ENCODE data around the gene LRRC2.
A peak's percentile ranks its signal among the peaks of the same experiment; 100 is the strongest.

LRRC2 gene

GRCh38 chr3:46609212-46609721, 43.2 kb upstream of the LRRC2 start:
- H3K27me3 ChIP-seq (ENCODE audit: insufficient read depth, poor library complexity, severe bottlenecking) = no peaks in the 10 kb centered on the region
- TF ChIP-seq REST (IDR thresholded peaks at IDR 0.05; ENCODE audit: insufficient replicate concordance, low read depth) = no peak
- no peak for TF ChIP-seq GABPA (IDR thresholded peaks at IDR 0.05; ENCODE audit: low read depth)
- TF ChIP-seq CTCF (IDR thresholded peaks at IDR 0.05; ENCODE audit: insufficient read depth, low read length) = no peak
- no peak for TF ChIP-seq SPI1 (IDR thresholded peaks at IDR 0.05; ENCODE audit: borderline replicate concordance, low read depth)
- no peak for TF ChIP-seq POLR2AphosphoS5 (IDR thresholded peaks at IDR 0.05; ENCODE audit: low read depth)
- H3K27ac ChIP-seq (replicated peaks) = no peak overlapping the region
- H3K4me3 ChIP-seq (replicated peaks; ENCODE audit: insufficient read depth, low read length) = no peak overlapping the region
- DNase-seq (ENCODE audit: low read depth in 1 of 2, low spot score in 1 of 2) = no peak

GRCh38 chr3:46607603-46608028, 41.5 kb upstream of the LRRC2 start:
- H3K27me3 ChIP-seq (ENCODE audit: insufficient read depth, poor library complexity, severe bottlenecking) = no peaks in the 10 kb centered on the region
- DNase-seq (ENCODE audit: low read depth in 1 of 2, low spot score in 1 of 2) = peak in 1 of 2 experiments; percentile 8
- no peak for TF ChIP-seq SPI1 (IDR thresholded peaks at IDR 0.05; ENCODE audit: borderline replicate concordance, low read depth)
- no peak for TF ChIP-seq GABPA (IDR thresholded peaks at IDR 0.05; ENCODE audit: low read depth)
- no peak for TF ChIP-seq POLR2AphosphoS5 (IDR thresholded peaks at IDR 0.05; ENCODE audit: low read depth)
- no peak for TF ChIP-seq CTCF (IDR thresholded peaks at IDR 0.05; ENCODE audit: insufficient read depth, low read length)
- TF ChIP-seq REST (IDR thresholded peaks at IDR 0.05; ENCODE audit: insufficient replicate concordance, low read depth) = no peak
- no peak overlapping the region for H3K27ac ChIP-seq (replicated peaks)
- no peak overlapping the region for H3K4me3 ChIP-seq (replicated peaks; ENCODE audit: insufficient read depth, low read length)

- Histone ChIP-seq H3K27ac (replicated peaks) (no peak overlapping the region), H3K27me3 (ENCODE audit: insufficient read depth, poor library complexity, severe bottlenecking) (no peaks in the 10 kb centered on the region), H3K4me3 (replicated peaks; ENCODE audit: insufficient read depth, low read length) (no peak overlapping the region)
- TF ChIP-seq GABPA (IDR thresholded peaks at IDR 0.05; ENCODE audit: low read depth) (no peak), POLR2AphosphoS5 (IDR thresholded peaks at IDR 0.05; ENCODE audit: low read depth) (no peak), REST (IDR thresholded peaks at IDR 0.05; ENCODE audit: insufficient replicate concordance, low read depth) (no peak), SPI1 (IDR thresholded peaks at IDR 0.05; ENCODE audit: borderline replicate concordance, low read depth) (no peak), CTCF (IDR thresholded peaks at IDR 0.05; ENCODE audit: insufficient read depth, low read length) (no peak)
- DNase-seq (ENCODE audit: low read depth in 1 of 2, low spot score in 1 of 2) = peak in 1 of 2 experiments; percentile 5
Measured at GRCh38 chr3:46604127-46604526, 38.0 kb upstream of the LRRC2 start.

Measured in HL-60 (cell line).